HG03520 (cell line): ENCODE results near the gene ATP23.

ENCODE experiments used
- ATAC-seq: cut with Tn5 transposase; IDR thresholded peaks from one replicate; pipeline ENCODE4 v1.9.1; 2021; ENCODE audit warnings: mild to moderate bottlenecking, moderate library complexity; ENCODE audit not compliant: unreplicated experiment

Gene ATP23

GRCh38 chr12:57907281-57907680 is 34.1 kb upstream of the ATP23 start:
- no peak for ATAC-seq

- ATAC-seq = no peak
These were observed 32.9 kb upstream of the ATP23 start for GRCh38 chr12:57908511-57908910.

GRCh38 chr12:57909056-57909455 is 32.3 kb upstream of the ATP23 start:
- no peak for ATAC-seq

- ATAC-seq = no peak
These were observed 31.8 kb upstream of the ATP23 start for GRCh38 chr12:57909611-57910010.

DNA sequence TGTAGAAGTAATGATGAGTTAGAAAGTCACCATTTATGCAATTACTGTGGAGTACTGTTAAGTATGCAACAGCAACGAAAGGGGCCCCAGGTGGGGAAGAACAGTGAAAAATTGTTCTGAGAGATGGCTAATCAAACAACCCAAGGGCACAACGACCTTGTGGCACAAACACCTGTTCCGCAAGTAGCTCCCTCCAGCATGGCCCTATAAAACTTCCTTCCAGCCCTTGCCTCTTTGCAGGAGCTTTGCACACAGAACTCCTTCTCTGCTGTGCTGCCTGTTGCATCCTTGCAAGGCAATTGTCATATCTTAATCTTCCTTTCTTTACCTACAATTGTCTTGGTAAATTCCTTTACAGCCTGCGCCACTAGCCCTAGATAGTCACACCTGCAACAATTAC is 23.2 kb upstream of the ATP23 start:
- no peak for ATAC-seq

GRCh38 chr12:57927086-57927485 is 14.3 kb upstream of the ATP23 start:
- ATAC-seq = no peak

DNA sequence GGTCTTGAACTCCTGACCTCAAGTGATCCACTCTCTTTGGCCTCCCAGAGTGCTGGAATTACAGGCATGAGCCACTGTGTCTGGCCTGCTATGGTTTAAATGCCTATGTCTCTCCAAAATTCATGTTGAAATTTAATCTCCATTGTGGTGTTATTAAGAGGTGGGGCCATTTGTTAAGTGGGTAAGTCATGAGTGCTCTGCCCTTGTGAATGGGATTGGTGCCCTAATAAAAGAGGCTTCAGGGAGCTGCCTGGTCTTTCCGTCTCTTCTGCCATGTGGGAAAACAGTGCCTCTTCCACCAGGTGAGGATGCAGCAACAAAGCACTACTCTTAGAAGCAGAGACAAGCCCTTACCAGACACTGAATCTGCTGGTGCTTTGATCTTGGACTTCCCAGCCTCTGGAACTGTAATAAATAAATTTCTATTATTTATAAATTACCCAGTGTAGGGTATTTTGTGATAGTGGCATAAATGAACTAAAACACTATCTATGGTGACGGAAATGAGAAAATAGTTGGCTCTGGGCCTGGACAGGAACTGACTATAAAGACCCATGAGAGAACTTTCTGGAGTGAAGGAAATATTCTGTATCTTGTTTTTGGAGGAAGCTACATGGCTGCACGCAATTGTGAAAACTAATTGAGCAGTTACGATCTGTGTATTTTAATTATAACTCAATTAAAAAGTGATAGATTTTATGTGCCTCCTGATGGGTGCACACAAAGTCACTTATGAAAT is 12.1 kb upstream of the ATP23 start:
- no peak for ATAC-seq

- no peak for ATAC-seq
These were observed 6.5 kb upstream of the ATP23 start for GRCh38 chr12:57934819-57935218.

DNA sequence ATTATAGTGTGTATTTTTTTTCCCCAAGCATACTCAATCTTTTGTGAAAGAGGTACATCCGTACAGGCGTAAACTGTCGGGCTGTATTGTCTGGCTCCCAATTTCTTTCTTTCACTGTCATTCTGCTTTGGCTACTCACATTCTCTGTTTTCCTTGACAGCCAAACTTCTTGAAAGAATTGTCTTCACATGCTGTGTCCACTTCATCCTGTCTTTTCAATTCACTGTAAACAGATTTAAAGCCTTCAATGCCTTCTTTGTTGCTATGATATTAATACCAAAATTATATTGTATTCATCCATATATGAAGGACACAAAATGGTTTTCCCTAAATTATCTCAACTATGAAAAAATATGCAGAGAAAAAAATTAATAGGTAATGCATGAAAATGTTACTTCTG is 6.0 kb upstream of the ATP23 start:
- no peak for ATAC-seq

GRCh38 chr12:57935839-57936512 is 5.4 kb upstream of the ATP23 start:
- peak; percentile 99 for ATAC-seq

DNA sequence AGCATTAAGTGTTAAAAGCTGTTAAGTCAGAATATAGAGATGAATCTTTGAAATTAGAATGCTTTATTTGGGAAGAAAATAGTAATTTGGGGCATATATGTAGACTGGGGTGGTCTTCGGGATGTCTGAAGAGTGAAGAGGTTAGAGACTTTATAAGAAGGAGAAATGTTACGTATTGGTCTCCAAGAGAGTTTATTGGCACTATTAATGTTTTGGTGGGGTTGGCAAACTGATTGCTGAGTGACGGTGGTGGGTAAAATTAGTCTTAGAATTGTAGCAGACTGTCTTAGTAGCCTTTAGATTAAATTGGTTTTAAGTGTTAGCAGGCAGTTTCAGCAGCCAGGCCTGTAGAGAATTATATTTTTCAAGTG is 4.9 kb upstream of the ATP23 start:
- ATAC-seq = no peak

DNA sequence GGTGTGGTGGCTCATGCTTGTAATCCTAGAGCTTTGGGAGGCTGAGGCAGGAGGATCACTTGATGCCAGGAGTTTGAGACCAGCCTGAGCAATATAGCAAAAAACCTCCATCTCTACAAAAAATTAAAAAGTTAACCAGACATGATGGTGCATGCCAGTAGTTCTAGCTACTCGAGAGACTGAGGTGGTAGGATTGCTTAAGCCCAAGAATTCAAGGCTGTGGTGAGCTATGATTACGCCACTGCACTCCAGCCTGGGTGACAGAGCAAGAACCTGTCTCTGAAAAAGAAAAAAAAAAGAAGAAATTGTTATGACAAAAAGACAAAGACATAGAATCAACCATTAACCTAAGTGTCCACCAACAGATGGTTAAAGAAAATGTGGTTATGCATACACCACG is 2.1 kb upstream of the ATP23 start:
- no peak for ATAC-seq

DNA sequence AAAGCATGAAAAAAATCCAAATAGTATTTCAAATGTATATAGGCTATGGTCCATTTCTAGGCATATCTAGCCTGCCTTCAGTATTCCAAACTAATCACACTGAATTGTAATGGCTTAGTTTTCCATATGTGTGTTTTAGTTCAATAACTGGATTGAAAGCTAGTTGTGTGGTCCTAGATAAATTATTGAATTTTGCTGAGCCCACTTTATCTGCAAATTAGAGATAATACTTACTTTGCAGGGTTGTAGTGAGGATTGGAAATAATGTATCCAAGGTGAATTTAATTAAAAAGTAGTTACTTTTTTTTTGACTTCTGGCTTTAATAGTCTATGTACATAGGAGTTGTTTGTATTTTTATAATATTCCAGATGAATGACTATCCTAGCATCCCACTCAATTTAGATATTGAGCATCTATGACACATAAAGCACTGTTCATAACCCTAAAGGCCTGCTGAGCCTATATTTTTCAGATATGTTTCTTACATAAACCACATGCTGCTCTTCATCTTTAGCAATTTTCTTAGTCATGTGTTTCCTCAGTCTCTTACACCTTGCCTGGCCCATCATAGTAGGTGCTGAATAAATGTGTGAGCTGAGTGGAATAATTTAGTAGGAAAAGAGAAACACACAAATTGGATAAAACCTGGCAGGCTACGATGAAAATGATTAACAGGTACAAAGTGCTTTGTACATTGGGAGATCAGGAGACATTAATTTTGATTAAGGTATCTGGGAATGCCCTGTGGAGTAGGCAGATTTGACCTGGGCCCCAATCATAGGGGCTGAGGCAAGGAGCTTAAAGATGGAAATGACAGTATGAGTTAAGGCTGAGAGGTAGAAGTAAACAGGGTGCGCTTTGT is 1.1 kb upstream of the ATP23 start:
- ATAC-seq = no peak

DNA sequence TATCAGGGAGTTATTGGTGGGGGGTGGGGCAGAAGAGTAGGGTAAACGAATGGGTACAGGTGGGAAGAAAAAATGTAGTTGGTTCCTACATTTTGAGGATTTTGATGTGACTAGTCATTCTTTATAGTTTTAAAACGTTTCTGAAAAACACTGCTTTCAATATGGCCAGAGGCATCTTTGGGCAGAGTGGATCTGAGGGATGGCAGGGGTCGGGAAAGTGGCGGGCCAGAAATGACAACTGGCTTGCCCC is 527 bp upstream of the ATP23 start:
- no peak for ATAC-seq

DNA sequence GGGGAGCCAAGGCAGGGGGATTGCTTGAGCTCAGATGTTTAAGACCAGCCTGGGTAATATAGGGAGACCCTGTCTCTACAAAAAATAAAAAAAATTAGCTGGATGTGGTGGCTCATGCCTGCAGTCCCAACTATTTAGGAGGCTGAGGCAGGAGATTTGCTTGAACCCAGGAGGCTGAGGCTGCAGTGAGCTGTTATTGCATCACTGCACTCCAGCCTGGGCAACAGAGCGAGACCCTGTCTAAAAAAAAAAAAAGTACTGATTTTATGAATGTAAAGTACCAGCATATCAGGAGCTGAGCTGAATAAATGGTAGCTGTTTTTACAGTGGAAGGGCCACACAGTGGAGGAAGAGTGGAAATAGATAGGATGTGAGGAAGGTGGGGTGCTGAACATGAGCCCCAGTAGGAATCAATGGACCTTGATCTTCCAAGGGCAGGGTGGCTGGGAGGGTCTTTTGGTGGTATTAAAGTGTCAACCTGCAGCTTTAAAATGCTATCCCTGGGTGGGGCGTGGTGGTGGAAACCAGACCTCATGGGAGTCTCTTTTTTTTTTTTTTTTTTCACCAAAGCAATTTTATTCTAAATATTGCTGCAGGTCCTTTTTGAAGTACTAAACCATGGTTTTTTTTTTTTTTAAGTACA is 2.2 kb downstream of the ATP23 start:
- ATAC-seq = no peak

GRCh38 chr12:57944313-57945023 is 3.1 kb downstream of the ATP23 start:
- no peak for ATAC-seq

GRCh38 chr12:57952766-57953165 is 11.4 kb downstream of the ATP23 start:
- ATAC-seq = no peak

- no peak for ATAC-seq
These were observed 13.4 kb downstream of the ATP23 start for GRCh38 chr12:57954768-57955167.

DNA sequence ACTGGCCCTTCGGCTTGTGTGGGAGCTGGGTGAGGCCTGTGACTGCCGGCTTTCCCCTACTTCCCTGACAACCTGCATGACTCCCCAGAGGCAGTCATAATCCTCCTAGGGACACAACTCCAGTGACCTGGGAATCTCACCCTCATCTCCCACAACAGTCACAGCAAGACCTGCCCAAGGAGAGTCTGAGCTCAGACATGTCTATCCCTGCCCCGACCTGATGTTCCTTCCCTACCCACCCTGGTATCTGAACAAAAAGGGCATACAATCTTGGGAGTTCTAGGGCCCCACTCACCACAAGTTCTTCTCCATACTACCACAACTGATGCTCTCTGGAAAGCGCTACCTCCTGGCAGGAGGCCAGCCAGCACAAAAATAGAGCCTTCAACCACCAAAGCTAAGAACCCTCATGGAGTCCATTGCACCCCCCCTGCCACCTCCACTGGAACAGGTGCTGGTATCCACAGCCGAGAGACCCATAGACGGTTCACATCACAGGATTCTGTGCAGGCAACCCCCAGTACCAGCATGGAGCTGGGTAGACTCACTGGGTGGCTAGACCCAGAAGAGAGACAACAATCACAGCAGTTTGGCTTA is 16.8 kb downstream of the ATP23 start:
- no peak for ATAC-seq

DNA sequence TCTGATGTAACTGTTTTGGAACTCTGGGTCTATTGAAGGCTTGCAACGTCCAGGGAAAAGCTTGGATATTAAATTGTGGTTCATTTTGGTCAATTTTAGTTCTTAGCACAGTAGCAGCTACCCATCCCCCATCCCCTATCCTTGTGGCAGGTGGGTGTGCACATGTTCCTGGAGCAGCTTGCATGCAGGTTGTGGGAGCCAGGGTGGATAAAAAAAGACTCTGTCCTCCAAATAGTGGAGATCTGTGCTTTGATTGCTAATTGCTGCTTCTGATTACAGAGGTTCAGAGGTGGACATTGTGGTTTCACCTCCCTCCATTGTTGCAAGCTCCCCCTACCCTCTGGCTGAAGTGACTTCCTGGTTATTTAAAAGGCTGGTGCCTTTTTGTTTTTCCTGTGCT is 23.1 kb downstream of the ATP23 start:
- no peak for ATAC-seq

DNA sequence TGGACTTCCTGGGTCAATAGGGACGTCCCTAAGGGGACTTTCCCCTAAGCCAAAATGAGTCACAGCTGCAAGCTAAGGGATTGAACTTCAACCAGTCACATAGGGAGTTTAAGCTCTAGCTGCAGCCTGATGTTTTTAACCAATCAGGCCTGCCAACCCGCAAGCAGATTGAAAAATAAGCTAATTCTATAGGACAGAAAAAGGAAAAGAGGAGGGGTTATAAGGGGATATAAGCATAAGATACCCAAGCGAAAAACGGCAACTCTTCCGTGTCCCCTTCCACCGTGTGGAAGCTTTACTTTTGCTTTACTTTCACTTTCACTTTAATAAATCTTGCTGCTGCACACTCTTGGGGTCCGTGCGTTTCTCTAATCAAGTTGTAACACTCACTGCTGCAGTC is 24.4 kb downstream of the ATP23 start:
- no peak for ATAC-seq
